A172 (cell line): Measurements from ENCODE around the gene CAMTA1. TPM values are rescaled to one million over a fixed set of nuclear protein-coding genes. Genes with fewer than 3 reads are reported as not detected.
"Not testable (repeated sequence)": the region's sequence is repeated elsewhere in the genome, so short reads cannot be mapped to it uniquely, and the experiment has no call there.

Source experiments
- DNase-seq: peaks from one replicate; pipeline ENCODE4 v3.0.0-alpha.2; 2015; ENCODE audit warnings: low spot score
- total RNA-seq: library from RNA; depleted of rRNA; stranded (reverse); fragments of >200 nt; shearing (Covaris generic); gene quantifications from 2 replicates; pipeline ENCODE4 v1.2.3, GENCODE V29; 2014

CAMTA1 gene
- total RNA-seq, 1 experiment from 2014 or later, result 97.5 TPM

DNA sequence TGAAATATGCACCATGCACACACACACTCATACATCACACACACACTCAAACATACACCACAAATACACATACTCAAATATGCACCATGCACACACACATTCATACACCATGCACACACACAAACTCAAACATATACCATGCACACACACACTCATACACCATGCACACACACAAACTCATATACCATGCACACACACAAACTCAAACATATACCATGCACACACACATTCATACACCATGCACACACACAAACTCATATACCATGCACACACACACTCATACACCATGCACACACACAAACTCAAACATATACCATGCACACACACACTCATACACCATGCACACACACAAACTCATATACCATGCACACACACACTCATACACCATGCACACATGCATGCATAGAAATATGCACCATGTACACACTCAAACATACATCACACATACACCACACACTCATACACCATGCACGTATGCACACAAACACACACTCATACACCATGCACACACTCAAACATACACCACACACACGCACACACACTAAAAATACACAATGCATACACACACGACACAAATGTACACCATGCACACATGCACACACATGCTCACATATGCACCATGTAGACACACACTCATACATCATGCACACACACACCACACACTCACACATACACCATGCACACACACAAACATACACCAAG is 362.5 kb downstream of the CAMTA1 start:
- not testable (repeated sequence) for DNase-seq

DNA sequence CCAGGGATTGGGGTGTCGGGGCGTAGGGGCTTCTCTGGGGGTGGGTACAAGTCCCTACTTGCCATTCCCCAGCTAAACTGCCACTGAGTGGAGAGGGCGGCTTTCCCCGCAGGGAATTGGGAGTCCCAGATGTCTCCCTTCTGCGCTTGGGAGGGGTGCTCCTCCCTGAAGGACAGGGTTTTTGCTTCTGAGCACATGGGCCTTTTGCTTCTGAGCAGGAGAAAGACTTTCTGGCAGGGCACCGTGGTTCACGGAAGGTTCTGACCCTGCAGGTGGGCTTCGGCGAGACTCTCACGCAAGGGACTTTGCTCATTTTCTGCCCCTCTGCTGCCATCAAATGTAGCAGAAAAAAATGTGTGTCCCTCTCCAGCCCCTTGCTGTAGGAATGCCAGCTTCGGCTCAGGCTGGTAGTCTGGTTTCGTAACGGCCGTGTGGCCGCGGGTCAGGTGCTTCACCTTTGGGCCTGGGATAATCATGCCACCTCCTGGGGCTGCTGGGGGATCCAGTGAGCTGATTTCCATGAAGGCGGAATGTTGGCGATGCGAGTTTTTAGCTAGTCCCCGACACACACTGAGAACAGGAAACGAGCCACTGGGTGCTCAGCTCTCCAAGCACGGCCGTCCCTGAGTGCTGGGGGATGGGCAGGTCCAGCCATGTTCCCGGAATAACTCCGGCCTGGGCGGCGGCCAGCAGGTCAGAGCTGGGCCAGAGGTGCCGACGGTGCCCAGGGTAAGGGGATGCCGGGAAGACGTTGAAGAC is 364.0 kb downstream of the CAMTA1 start:
- no peak for DNase-seq

GRCh38 chr1:7150724-7151280 is 365.5 kb downstream of the CAMTA1 start:
- no peak for DNase-seq

DNA sequence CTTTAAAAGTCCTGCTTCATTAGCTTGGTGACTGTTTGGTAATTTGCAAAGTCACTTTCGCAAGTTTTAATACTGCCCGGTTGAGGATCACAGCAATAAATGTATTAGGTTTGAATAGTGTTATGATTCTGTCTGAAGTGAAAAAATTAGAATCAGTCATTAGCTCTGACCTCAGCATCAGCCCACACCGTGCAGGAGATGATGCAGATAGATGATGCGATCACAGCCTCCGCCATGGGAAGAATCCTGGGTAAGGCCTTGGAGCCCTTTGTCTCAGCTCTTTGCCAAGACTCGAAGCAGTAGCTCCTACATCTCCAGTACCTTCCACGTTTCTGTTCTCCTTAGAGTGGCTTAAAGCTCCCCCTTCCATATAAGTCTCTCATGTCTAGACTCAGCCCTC is 366.7 kb downstream of the CAMTA1 start:
- DNase-seq, result no peak

- DNase-seq, result no peak
Measured at GRCh38 chr1:7152655-7153054, 367.4 kb downstream of the CAMTA1 start.

DNA sequence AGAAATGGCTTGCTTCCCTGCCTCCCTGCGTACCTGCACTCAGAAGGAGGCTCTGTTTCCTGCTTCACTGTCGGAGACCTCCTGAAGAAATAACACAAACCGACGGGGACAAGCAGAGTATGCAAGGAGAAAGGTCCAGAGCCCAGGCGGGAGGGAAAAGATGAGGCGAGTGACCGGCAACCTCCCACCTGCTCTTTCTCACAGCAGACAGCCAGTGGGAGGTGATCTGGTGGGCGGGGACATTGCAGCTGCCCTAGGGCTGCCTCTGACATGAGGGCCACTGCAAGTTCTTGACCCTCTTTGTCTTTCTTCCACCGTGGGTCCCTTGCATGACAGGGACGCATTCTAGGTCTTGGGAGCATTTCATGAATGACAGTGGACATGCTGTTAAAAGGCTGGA is 368.2 kb downstream of the CAMTA1 start:
- no peak for DNase-seq

GRCh38 chr1:7159116-7159781 is 374.0 kb downstream of the CAMTA1 start:
- no peak for DNase-seq

GRCh38 chr1:7168554-7168953 is 383.3 kb downstream of the CAMTA1 start:
- DNase-seq, result not testable (repeated sequence)

DNA sequence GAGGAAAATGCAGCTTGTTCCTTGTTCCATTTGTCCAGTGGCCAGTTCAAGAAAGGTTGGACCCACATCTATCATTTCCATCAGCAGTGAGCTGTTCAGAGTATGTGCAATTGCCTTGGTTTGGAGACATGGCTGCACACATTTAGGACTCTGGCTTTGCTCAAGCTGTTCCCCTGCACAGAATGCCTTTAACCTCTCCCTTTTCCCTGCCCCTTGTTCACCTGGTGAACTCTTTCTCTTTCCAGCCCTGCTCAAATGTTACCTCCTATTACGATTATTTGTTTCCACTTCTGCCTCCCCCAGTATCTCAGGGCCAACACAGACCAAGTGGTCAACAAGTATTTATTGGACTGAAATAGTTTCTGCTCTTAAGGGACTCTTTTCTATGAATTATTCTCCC is 385.9 kb downstream of the CAMTA1 start:
- DNase-seq, result no peak

GRCh38 chr1:7171574-7171973 is 386.3 kb downstream of the CAMTA1 start:
- DNase-seq, result no peak

DNA sequence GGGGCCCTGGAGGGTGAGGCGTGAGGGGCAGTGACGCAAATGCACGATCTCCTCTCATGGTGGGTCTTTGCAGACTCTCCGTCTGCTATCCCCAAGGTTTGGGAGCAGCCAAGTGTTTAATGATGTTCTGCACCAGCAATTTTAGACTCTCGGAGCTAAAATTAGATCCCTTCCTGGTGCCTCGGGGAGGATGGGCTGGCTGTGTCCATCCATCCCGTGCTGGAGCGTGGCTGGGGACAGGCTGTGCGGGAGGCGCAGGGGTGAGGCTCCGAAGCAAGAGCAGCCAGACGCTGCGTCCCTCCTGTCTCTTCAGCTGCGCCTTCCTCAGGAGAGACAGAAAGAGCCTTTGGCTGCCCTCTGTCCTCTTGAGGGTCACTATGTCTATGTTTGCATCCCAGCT is 387.6 kb downstream of the CAMTA1 start:
- DNase-seq, result no peak

DNA sequence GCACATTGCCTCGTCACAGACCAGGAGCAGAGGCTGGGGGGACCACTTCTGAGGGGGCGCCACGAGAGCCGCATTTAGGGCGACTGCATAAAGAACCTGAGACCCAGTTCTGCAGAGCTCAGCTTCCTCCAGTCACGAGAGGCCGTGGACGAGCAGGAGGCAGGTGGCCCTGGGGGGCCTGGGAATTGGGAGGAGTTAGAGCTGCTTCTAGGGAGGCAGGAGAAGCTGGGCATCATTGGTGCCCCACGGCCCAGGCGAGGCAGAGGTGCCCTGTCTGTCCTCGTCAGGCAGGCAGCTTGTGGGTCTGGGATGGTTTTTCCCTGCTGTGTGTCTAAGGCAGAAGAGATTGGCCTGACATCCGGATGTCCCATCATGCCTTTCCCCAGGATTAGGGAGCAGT is 389.3 kb downstream of the CAMTA1 start:
- DNase-seq, result no peak

DNA sequence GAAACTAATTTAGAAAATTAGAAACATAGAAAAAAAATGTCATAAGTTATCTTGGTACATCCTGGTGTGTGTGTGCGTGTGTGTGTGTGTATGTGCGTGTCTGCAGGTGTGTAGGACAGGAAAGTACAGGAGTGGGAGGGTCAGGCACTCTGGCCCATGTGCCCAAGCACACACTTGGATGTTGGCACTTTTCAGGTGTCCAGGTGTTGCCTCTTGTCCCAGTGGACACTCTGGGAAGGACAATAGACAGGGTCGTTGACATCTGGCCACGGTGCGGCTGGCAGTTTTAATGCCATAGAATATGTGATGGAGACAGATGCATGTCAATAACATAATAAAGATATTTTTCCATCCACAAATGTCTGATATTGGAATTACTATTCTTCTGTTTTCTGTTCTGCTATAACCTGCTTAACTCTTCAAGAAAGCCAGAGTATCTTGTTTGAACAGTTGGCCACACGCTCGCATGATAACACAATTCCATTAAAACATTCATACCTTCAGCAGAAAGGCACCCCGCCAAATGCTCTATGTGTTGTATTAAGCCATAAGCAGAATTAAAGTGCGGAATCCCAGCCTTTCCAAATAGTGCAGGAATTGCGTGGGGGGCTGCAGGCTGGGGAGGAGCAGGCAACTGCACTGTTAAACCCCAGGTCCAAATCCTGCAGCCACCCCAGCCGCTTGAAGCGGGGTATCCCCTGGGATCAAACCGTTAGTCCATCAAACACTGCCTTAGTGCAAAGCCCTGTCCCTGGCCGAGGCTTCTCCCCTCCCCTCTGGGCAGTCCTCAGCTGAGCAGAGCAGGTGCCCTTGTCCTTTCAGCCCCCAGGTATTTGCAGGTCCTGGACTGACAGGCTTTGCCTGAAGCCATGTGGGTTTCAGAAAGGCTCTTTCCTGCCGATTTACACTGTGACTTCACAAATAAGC is 390.0 kb downstream of the CAMTA1 start:
- DNase-seq, result no peak

DNA sequence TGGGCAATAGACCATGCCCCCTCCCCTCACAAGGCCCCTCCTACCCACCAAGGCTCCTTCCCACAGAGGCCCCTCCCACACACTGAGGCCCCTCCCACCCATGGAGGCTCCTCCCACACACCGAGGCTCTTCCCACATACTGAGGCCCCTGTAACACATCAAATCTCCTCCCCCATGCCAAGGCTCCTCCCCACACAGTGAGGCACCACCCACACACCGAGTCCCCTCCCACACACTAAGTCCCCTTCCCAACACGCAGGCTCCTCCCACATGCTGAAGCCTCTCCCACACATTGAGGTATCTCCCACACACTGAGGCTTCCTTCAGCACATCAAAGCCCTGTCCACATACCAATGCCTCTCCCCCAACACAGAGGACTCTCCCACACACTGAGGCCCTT is 391.8 kb downstream of the CAMTA1 start:
- no peak for DNase-seq

DNA sequence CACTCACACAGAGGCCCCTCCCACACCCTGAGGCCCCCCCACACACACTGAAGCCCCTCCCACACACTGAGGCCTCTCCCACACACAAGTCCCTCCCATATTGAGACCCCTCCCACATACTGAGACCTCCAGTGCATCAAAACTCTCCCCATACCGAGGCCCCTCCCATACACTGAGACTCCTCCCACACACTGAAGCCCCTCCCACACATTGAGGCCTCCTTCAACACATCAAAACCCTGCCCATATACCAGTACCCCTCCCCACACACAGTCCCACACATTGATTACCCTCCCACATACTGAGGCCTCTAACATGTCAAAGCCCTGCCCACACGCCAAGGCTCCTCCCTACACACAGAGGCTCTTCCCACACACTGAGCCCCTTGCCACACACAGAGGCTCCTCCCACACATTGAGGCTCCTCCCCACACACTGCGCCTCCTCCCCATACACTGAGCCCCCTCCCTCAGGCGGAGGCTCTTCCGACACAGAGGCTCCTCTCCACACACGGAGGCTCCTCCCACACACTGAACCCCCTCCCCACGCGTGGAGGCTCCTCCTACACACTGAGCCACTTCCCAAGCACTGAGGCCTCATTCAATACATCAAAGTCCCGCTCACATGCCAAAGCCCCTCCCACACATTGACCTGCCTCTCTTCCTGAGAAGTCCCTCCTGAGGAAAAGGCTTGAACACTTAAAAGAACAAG is 392.3 kb downstream of the CAMTA1 start:
- DNase-seq, result no peak

DNA sequence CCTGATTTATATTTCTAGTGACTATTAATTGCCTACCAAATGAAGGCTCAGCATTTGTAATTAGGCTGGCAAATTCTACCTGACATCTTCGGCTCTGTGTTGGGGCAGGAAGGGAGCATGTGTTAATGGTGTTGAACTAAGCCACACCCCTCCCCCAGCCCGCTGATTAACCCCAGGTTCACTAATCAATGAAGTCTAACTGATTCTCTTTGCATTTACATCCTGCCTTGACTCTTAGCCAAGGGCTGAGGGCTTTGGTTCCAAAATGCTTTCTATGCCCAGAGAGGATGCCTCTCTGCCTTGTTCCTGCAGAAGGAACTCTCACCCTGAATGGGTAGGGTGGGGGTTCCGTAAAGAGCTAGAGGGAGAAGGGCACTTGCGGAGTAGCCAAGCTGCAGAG is 393.1 kb downstream of the CAMTA1 start:
- no peak for DNase-seq

- no peak for DNase-seq
Measured at GRCh38 chr1:7178741-7179140, 393.5 kb downstream of the CAMTA1 start.

GRCh38 chr1:7185721-7186120 is 400.5 kb downstream of the CAMTA1 start:
- DNase-seq, result no peak

- DNase-seq, result no peak
Measured at GRCh38 chr1:7186382-7187111, 401.3 kb downstream of the CAMTA1 start.

DNA sequence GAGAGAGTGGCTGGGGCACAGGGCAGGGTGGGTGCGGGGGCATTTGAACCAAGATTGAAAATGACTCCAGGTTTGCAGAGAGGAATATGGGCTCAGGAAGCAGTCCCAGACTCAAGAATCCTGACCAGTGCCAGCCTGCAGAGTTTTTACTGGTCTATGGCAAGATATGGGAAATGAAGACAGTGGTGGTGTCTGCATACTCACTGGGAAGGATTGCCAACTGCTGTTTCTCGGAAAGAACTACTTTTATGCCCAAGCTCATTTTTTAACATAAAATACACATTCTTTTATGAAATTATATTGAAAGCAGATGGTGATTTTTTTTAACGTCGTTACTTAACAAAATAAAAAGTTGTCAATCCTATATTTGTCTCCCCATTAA is 401.8 kb downstream of the CAMTA1 start:
- DNase-seq, result no peak
